GM15510 (cell line): ENCODE measurements around the gene SLC15A1.

Source experiments
- POLR2A ChIP-seq: IDR thresholded peaks from 3 replicates; pipeline ENCODE4 v1.6.1; 2011; ENCODE audit warnings: borderline replicate concordance; ENCODE audit not compliant: insufficient read length; ENCODE audit errors: extremely low read depth

SLC15A1 gene

GRCh38 chr13:98740131-98740530 is 12.3 kb downstream of the SLC15A1 start:
- TF ChIP-seq POLR2A, result no peak

DNA sequence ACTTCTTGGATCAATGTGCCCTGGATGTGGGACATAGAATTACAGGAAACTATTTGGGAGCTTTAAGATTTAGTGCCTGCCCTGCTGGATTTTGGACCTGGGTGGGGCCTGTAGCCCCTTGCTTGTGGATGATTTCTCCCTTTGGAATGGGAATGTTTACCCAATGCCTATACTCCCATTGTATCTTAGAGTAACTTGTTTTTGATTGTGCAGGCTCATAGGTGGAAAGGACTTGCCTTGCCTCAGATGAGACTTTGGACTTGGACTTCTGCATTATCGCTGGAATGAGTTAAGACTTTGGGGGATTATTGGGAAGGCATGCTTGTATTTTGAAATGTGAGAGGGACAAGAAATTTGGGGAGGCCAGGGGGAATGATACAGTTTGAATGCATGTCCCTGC is 13.5 kb downstream of the SLC15A1 start:
- no peak for TF ChIP-seq POLR2A

DNA sequence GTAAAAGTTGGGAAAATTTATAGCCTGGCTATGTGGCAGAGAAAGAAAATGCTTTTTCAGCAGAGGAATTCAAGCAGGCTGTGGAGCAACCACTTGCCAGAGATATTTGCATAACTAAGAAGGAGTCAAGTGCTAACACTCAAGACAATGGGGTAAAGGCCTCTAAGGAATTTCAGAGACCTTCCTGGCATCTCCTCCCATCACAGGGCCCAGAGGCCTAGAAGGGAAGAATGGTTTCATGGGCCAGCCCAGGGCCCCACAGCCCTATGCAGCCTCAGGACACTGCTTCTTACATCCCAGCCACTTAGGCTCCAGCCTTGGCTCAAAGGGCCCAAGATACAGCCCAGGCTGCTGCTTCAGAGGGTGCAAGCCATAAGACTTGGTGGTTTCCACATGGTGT is 14.3 kb downstream of the SLC15A1 start:
- TF ChIP-seq POLR2A, result no peak

DNA sequence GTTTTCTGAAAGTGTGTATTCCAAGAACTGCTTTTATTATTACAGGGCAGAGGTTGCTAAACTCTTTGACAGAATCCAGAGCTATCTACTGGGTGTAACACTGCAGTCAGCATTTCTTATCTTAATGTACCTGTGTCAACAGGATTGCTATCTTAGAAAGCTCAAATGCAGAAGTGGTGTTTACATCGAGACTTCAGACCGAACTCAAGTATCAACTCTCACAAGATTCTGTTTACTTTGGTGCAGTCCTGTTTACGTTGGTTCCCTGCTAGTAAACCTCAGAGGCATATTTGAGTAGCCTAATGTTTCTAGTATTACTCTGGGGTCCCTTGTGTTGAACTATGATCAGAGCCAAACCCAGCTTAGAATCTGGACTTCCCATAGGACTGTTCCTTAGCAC is 20.5 kb downstream of the SLC15A1 start:
- no peak for TF ChIP-seq POLR2A

DNA sequence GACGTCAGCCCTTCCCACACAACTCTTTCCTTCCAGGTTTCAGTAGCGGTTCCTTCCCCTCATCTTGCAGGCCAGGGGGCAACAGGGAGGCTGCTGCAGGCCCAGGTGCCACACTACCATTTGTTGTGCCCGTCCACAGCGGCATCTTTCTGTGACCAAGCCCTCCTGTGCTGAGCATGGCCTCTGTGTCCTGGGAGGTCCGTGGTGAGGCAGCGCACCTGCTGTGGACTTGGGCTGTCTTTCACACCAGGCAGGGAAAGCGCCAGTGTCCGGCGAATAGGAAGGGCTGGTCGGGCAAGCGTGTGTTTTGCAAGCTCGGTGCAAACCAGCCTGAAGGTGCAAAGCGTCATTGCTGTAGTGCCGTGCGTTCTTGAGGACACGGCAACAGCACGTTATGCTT is 21.4 kb downstream of the SLC15A1 start:
- no peak for TF ChIP-seq POLR2A

- TF ChIP-seq POLR2A, result no peak
Observed at GRCh38 chr13:98730441-98730840, 22.0 kb downstream of the SLC15A1 start.

GRCh38 chr13:98729658-98730057 is 22.8 kb downstream of the SLC15A1 start:
- TF ChIP-seq POLR2A, result no peak

DNA sequence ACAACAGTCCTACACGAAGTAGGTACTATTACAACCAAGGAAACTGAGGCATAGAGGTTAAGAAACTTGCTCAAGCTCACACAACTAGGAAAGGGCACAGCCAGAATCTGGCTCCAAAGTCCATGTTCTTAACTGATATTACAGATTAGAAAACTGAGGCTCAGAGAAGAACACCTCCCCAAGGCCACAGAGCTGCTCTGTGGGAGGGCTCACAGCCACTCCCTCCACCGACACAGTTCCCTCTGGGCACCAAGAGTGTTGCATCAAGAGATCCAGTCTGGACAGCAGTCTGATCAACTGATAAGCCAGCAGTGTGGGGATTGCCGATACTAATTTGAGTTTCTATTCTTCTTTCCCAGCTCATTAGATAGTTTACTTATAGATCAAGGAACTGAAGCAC is 29.5 kb downstream of the SLC15A1 start:
- TF ChIP-seq POLR2A, result no peak

DNA sequence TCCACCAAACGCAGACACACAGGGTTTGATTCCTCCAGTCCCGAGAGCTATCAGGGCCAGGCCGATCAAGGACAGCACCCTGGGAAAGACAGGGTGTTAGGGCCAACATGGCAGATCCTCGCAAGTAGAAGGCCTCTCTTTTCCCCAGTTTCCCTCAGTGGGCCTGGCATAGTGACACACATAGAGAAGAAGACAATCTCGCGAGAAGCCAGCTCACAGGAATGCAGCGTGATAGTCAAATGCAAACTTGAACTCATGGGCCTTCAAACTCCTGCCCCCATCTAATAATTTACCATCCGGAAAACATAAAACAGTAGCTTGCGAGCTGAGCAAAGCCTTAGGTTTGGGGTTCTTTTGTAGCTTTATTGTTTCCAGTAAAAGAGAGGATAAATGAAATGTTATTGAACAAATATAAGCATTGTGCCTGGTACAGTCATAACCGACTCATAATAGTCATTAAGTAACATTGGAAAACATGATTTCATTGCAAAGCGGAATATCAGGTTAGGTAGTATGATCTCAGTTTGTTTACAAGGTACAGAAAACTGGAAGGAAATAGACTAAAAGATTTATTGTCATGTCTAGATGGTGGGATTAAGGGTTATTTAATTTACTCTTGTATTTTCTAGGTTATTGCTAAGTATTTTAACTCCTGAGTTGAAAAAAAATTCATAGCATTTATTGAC is 30.5 kb downstream of the SLC15A1 start:
- no peak for TF ChIP-seq POLR2A

DNA sequence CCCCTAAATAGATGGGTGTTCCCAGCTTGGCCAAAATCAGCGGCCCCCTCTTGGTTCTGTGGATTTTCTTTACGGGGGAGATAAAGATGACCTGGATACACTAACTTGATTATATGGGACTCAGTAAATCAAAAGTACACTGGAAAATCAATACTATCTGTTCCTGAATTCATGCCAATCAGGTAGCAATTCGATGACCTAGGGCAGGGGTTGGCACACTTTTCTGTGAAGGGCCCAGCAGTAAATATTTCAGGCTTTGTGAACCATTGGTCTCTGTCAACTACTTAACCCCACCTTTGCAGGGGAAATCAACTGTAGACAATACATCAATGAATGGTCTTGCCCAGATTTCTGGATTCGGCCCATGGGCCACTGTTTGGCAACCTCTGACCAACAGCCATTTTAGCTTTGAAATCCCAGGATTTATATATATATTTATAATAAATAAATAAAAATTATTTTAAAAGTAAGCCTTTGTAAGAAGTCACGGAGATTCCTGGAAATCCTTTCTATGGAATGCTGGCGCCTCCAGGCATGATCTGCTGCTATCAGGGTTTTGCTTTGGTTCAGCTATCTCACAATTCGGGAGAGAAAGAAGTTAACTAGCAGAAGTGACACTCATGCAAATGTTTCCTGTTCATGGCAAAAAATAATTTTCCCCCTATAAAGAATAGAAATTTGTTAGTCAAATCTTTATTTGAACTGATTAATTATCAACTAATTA is 32.8 kb downstream of the SLC15A1 start:
- TF ChIP-seq POLR2A, result no peak

- no peak for TF ChIP-seq POLR2A
Observed at GRCh38 chr13:98717891-98718290, 34.6 kb downstream of the SLC15A1 start.

GRCh38 chr13:98717256-98717655 is 35.2 kb downstream of the SLC15A1 start:
- no peak for TF ChIP-seq POLR2A

DNA sequence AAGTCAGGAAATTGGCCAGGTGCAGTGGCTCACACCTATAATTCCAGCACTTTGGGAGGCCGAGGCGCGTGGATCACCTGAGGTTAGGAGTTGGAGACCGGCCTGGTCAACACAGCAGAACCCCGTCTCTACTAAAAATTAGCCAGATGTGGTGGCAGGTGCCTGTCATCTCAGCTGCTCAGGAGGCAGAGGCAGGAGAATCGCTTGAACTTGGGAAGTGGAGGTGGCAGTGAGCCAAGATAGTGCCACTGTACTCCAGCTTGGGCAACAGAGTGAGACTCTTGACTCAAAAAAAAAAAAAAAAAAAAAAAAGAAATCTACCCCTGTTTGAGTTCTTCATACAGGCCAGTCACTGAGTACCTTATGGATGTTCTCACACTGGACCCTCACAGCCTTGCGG is 42.0 kb downstream of the SLC15A1 start:
- no peak for TF ChIP-seq POLR2A

- no peak for TF ChIP-seq POLR2A
Observed at GRCh38 chr13:98707281-98707999, 45.0 kb downstream of the SLC15A1 start.

- TF ChIP-seq POLR2A, result no peak
Observed at GRCh38 chr13:98706446-98707110, 45.9 kb downstream of the SLC15A1 start.
